LHCN-M2 (cell line): Measurements from ENCODE around the gene SMIM20. TPM values are rescaled to one million over a fixed set of nuclear protein-coding genes. Genes with fewer than 3 reads are reported as not detected.
"Not testable (repeated sequence)": the region's sequence is repeated elsewhere in the genome, so short reads cannot be mapped to it uniquely, and the experiment has no call there.

Experiments used
- DNase-seq: peaks from one replicate; pipeline ENCODE4 v3.0.0-alpha.2; 2012; ENCODE audit warnings: low read depth
- polyA plus RNA-seq: library from polyadenylated mRNA; unstranded; fragments of >200 nt; gene quantifications from one replicate; pipeline ENCODE4 v1.2.1, GENCODE V29; 2012; ENCODE audit warnings: missing spikeins
- total RNA-seq: library from RNA; depleted of rRNA; stranded (reverse); fragments of >200 nt; gene quantifications from 2 replicates; pipeline ENCODE4 v1.2.3, GENCODE V29; 2014; rRNA removed

SMIM20 gene
- 33.6 and 41.1 TPM in 2 replicates for total RNA-seq
- 30.7 TPM for polyA plus RNA-seq

DNA sequence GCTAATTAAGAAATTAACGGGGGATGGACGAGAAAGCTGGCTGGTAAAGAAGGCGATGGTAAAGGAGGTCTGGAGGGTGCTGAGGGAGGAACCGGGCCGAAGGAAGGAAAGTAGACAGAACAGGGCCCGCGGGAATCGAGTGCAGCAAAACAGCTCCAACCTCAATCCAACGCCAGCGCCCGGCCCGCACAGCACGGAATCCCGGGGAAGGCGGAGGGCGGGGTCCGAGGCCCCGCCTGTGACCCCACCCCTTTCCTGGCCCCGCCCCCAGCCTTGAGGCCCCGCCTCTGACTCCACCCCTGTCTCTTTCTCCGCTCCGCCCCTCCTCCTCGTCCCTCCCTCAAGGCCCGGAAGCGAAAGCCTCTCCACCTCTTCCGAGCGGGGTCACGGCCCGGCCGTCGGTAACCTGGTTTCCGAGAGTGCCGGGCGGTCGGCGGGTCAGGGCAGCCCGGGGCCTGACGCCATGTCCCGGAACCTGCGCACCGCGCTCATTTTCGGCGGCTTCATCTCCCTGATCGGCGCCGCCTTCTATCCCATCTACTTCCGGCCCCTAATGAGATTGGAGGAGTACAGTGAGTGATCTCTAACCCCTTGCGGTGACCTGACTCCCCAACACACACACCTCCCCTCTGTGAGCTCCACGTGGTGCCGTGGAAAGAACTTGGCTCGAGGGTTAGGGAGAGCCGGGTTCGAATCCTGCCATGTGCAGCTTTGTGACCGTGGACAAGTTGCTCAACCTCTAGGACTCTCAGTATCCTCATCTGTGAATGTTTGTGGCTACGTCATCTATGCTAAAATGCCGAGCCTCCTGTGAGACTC lies at the start of gene SMIM20:
SMIM20 (plus strand) TSS at position 370 of the 819 bp plus-strand sequence; CDS start at position 464, 94 bp downstream.
- DNase-seq = peak; percentile 83

DNA sequence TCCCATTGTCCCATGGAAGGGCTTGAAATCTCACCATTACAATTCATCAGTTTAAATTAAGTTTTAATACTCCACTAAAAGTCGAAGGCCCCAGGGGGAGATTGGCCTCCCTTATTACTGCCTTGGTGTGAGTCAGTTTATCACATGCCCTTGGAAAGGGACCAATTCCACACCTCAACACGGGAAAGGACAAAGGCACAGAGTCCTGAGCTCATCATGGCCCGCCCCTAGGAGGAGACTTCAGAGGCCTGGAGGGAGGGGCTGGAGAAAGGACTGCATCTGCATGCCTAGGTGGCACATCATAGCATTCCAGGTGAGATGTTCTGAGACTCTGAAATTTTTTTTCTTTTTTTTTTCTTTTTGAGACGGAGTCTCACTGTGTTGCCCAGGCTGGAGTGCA lies 48.4 kb upstream of the SMIM20 start:
- no peak for DNase-seq

DNA sequence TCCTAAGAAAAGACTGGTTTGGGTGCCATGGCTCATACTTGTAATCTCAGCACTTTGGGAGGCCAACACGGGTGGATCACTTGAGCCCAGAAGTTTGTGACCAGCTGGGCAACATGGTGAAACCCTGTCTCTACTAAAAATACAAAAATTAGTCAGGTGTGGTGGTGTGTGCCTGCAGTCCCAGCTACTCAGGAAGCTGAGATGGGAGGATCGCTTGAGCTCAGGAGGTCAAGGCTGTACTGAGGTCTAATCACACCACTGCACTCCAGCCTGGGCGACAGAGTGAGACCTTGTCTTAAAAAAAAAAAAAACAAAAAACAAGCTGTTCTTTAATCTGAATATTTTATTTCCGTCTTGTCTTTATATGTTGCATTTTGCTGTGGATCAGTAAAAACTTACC lies 47.6 kb upstream of the SMIM20 start:
- DNase-seq = not testable (repeated sequence)

- DNase-seq = no peak
Measured at GRCh38 chr4:25867781-25868294, 46.2 kb upstream of the SMIM20 start.

GRCh38 chr4:25870081-25870480 lies 43.9 kb upstream of the SMIM20 start:
- DNase-seq = no peak

- DNase-seq = no peak
Measured at GRCh38 chr4:25872851-25873631, 41.0 kb upstream of the SMIM20 start.

DNA sequence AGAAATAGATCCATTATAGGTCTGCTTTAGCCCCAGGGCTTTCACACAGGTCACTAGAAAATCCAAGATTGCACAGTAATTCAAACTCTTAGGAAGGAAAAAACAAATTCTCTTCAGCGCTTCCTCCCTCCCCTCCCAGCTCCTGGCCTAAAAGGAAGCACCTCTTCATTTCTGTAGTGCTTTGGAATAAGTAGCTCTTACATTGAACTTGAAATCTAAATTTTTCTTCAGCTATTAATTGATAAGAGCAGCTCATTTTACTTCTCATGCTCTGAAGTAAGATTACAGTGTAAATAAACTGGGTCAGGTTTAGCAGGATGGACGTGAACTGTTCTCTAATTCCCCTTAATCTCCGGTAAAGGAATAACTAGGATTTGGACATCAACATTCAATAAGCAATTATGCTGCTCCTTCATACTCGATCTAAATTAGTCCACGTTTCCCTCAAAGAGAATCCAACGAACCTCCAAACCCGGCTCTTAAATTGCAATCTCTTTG lies 40.3 kb upstream of the SMIM20 start:
- DNase-seq = no peak

- no peak for DNase-seq
Measured at GRCh38 chr4:25874655-25875054, 39.4 kb upstream of the SMIM20 start.

- DNase-seq = no peak
Measured at GRCh38 chr4:25875281-25875745, 38.7 kb upstream of the SMIM20 start.

DNA sequence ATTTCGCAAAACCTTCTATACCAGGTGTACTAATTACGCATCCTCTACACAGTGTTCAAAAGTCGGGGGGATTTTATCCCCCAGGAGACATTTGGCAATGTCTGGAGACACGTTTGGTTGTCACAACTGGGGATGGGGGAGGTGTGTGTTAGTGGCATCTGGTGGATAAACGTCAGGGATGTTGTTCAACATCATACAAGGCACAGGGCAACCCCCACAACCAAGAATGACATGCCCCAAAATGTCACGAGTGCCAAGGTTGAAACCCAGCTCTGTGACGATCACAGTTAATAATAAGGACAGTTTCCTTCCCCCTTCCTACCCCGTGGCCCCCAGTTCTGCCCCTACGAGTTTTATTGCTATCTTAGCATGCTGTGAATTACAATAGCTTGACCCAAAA lies 35.3 kb upstream of the SMIM20 start:
- DNase-seq = no peak

DNA sequence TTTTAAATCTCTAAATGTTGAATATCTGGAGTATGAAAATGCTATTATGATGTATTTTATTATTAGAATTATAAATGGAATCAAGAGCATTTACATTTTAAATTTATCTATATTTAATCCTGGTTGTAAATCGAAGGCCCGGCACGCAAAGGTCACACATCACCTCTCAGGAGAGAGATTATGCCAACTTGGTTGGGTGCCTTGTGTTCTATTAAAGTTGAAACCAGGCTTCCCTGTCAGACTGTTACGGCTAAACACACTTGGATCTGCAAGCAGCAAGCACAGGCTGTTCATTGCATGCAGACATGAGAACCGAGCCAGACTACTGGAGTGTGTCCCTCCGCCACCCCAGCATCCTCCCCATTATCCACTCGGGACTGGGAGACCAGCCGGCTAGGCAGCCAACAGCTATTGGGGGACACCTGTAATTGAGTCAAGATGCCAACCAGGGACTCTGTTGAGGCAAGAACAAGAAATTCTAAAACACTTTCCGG lies 34.9 kb upstream of the SMIM20 start:
- DNase-seq = no peak

GRCh38 chr4:25879587-25879986 lies 34.4 kb upstream of the SMIM20 start:
- DNase-seq = no peak

DNA sequence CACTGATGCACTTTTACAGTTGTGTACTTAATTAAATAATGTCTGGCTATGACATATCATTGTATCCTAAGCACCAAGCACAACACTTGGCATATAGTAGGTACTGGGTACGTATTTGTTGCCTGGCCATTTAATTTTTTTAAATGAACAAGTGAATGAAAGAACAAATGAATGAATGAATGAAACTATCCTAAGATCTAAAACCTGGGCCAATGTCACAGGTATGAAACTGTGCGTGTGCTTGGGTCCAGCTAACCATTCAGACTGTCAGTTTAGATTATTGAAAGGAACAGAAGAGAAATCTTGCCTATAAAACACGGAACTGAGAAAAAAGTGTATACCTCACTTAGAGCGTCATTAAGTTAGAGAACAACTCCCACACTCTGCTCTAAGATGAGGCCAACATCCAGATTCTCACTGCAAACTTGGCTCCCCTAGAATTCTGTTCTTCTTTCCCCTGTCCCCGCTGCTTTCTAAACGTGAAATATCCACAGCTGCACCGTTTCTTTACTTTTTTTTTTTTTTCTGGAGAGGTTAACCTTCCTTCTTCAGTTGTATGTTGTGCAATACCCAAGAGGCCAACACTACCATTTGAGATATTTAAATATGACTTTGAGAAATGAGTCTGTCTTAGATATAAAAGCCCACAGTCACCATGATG lies 33.9 kb upstream of the SMIM20 start:
- DNase-seq = peak; percentile 40

GRCh38 chr4:25881193-25881592 lies 32.8 kb upstream of the SMIM20 start:
- DNase-seq = no peak

GRCh38 chr4:25882226-25882625 lies 31.8 kb upstream of the SMIM20 start:
- no peak for DNase-seq

DNA sequence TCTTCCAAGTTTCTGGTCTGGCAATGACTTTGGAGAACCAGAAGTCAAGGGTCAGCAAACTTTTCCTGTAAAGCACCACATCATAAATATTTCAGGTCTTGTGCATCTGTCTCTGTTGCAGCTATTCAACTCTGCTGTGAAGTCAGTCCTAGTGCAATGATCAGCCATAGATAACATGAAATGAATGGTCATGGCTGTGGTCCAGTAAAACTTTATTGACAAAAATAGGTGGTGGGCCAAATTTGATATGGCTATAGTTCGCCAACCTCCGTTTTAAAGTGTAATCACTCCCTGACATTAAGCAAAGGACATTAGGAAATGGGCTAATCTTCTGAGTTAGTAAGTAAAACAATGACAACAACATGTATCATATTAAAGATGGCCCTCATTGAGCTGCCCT lies 30.5 kb upstream of the SMIM20 start:
- no peak for DNase-seq

DNA sequence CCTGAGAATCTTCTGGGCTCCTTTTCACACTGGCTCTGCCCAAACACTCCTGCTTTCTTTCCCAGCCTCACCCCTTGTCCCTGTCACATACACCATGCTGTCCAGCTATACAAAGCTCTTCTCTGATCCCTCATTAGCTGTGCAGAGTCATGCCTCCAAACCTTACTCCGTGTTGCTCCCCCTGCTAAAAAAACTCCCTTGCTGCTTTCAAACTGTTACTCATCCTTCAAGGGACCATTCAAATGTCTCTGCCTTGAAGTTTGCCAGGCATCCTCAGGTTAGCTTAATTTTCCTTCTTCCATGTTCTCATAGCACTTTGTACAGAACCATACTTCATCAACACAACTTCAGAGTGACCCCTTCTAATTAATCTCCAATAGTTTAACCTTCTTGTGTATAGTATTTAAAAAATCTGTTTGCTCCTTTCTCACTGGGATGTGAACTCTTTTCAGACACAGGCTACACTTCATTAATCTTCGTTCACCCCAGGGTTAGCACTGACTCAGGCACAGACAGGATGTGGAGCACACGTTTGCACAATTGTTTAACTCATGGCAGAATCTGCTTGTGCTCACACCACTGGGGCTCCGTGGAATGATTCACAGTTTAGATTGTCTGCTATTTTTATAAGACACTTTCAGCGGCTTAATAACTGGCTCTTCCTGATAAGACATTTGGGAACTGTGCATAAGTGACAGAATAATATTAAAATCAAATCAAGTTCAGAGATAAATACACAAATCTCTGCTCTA lies 29.8 kb upstream of the SMIM20 start:
- peak; percentile 65 for DNase-seq

GRCh38 chr4:25888781-25889180 lies 25.2 kb upstream of the SMIM20 start:
- peak; percentile 24 for DNase-seq

GRCh38 chr4:25889589-25890503 lies 24.2 kb upstream of the SMIM20 start:
- DNase-seq = no peak
